ENCODE data around the gene SLC22A23. TPM values are rescaled to one million over a fixed set of nuclear protein-coding genes. Genes with fewer than 3 reads are reported as not detected.

SLC22A23 gene
- total RNA-seq, 4 donors from 2014 or later = 7.1 to 9.6 (median 8.2) TPM

DNA sequence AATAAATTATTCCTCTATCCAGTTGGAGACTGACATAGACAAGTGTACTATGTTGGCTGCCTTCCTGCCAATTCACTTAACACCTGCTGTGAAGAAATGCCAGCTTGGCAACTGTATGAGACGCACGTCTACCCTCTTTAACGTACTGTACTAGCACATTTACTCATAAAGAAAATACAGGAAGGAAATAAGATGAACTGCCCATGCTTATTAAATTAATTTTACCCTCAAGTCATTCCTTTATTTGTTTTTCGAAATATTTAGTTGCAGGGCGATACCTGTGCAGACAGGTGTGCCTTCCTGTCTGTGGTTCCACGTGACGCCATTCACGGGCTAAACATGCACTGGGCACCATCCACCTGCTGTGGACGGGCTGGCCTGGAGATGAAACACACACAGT is 146.1 kb downstream of the SLC22A23 start:
- Histone ChIP-seq H3K27ac (no peak overlapping the region), H3K36me3 (peaks cover 0 to 8% (median 0%) of the 10 kb centered on the region in 3 donors), H3K9me3 (no peaks in the 10 kb centered on the region), H3K4me3 (no peak overlapping the region), H3K27me3 (no peaks in the 10 kb centered on the region), H3K4me1 (no peaks in the 10 kb centered on the region)
- DNase-seq (ENCODE audit: low spot score in 2 of 2) = no peak
- TF ChIP-seq POLR2A (IDR thresholded peaks at IDR 0.05) (no peak), EP300 (IDR thresholded peaks at IDR 0.05) (no peak)
- TF ChIP-seq, protein P1, sequence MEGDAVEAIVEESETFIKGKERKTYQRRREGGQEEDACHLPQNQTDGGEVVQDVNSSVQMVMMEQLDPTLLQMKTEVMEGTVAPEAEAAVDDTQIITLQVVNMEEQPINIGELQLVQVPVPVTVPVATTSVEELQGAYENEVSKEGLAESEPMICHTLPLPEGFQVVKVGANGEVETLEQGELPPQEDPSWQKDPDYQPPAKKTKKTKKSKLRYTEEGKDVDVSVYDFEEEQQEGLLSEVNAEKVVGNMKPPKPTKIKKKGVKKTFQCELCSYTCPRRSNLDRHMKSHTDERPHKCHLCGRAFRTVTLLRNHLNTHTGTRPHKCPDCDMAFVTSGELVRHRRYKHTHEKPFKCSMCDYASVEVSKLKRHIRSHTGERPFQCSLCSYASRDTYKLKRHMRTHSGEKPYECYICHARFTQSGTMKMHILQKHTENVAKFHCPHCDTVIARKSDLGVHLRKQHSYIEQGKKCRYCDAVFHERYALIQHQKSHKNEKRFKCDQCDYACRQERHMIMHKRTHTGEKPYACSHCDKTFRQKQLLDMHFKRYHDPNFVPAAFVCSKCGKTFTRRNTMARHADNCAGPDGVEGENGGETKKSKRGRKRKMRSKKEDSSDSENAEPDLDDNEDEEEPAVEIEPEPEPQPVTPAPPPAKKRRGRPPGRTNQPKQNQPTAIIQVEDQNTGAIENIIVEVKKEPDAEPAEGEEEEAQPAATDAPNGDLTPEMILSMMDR (IDR thresholded peaks at IDR 0.05) = no peak
- 89 to 91% methylated on average over 9 of the region's 9 CpGs for WGBS, 2 donors

- TF ChIP-seq EP300 (IDR thresholded peaks at IDR 0.05) (no peak), POLR2A (IDR thresholded peaks at IDR 0.05) (no peak)
- TF ChIP-seq, protein P1 (IDR thresholded peaks at IDR 0.05) = no peak
- H3K36me3 ChIP-seq = peaks cover 0 to 5% (median 0%) of the 10 kb centered on the region in 3 donors
- no peak overlapping the region for H3K27ac ChIP-seq
- no peaks in the 10 kb centered on the region for H3K27me3 ChIP-seq
- WGBS, 2 donors = 78 to 86% methylated on average over 6 of the region's 6 CpGs
- no peaks in the 10 kb centered on the region for H3K9me3 ChIP-seq
- no peak for DNase-seq (ENCODE audit: low spot score in 2 of 2)
- no peak overlapping the region for H3K4me3 ChIP-seq
- H3K4me1 ChIP-seq = no peaks in the 10 kb centered on the region
Measured at GRCh38 chr6:3310051-3310448, 146.8 kb downstream of the SLC22A23 start.

DNA sequence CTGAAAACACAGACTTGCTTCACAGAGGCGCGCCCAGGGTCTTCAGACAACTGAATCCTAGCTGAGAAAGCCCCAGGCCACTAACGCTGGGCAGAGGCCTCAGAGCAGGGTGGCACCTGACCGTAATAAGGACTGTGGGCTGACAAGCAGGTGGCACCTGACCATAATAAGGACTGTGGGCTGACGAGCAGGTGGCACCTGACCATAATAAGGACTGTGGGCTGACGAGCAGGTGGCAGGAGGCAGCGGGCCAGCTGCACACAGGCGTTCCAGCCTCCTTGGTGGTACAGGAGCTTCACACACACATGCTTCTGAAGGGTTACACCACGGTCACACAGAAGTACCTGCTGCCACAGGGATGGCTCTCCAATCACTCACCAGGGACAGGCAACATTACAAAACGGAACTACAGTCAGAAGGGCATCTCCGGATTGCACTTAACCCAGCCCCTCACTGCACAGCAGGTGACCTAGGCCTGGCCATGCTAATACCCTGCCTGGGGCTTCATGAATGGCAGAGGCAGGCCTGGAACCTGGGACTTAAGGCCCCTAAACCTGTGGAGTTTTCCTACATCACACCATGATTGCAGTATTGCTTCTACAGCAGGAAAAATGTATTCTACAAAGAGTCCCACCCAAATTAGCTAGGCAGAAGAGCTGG is 147.3 kb downstream of the SLC22A23 start:
- WGBS, 2 donors = 83 to 85% methylated on average over 10 to 11 of the region's 11 CpGs
- Histone ChIP-seq H3K4me3 (no peak overlapping the region), H3K27me3 (no peaks in the 10 kb centered on the region), H3K36me3 (peaks cover 0 to 5% (median 0%) of the 10 kb centered on the region in 3 donors), H3K27ac (no peak overlapping the region), H3K9me3 (no peaks in the 10 kb centered on the region), H3K4me1 (no peaks in the 10 kb centered on the region)
- TF ChIP-seq EP300 (IDR thresholded peaks at IDR 0.05) = no peak
- no peak for TF ChIP-seq POLR2A (IDR thresholded peaks at IDR 0.05)
- TF ChIP-seq, protein P1 (IDR thresholded peaks at IDR 0.05) = no peak
- no peak for DNase-seq (ENCODE audit: low spot score in 2 of 2)

GRCh38 chr6:3308106-3308505 is 148.7 kb downstream of the SLC22A23 start:
- no peak for TF ChIP-seq POLR2A (IDR thresholded peaks at IDR 0.05)
- no peak for TF ChIP-seq EP300 (IDR thresholded peaks at IDR 0.05)
- TF ChIP-seq, protein P1 (IDR thresholded peaks at IDR 0.05) = no peak
- Histone ChIP-seq H3K4me3 (no peak overlapping the region), H3K27ac (no peak overlapping the region), H3K4me1 (no peaks in the 10 kb centered on the region), H3K36me3 (peaks cover 0 to 10% (median 0%) of the 10 kb centered on the region in 3 donors), H3K9me3 (no peaks in the 10 kb centered on the region), H3K27me3 (no peaks in the 10 kb centered on the region)
- no peak for DNase-seq (ENCODE audit: low spot score in 2 of 2)
- WGBS, 2 donors = 95 to 97% methylated on average over 10 of the region's 10 CpGs

DNA sequence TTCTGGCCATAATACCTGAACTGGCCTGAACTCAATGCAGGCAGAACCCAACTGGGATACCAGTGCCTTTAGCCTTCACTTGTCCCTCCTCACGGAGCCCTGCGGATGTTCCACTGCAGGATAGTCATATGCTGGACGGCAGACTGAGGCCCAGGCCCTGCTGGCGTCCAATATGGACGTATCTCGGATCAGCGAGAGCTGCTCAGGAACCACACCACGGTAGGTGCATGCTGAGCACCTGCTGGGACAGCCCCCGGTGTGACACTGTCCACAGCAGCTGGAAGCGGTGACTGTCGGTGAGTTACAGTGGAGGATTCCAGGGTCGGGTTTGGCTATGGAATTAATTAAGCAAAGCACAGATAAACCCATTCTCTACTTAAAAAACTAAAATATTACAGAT is 149.4 kb downstream of the SLC22A23 start:
- TF ChIP-seq, protein P1 (IDR thresholded peaks at IDR 0.05) = no peak
- TF ChIP-seq POLR2A (IDR thresholded peaks at IDR 0.05) (no peak), EP300 (IDR thresholded peaks at IDR 0.05) (no peak)
- no peak overlapping the region for H3K4me3 ChIP-seq
- no peak overlapping the region for H3K27ac ChIP-seq
- 96 to 97% methylated on average over 11 to 12 of the region's 12 CpGs for WGBS, 2 donors
- no peaks in the 10 kb centered on the region for H3K9me3 ChIP-seq
- no peaks in the 10 kb centered on the region for H3K27me3 ChIP-seq
- no peak for DNase-seq (ENCODE audit: low spot score in 2 of 2)
- H3K36me3 ChIP-seq = peaks cover 0 to 11% (median 0%) of the 10 kb centered on the region in 3 donors
- no peaks in the 10 kb centered on the region for H3K4me1 ChIP-seq
